SHP77 treated with DMSO at 0.1 percent for 48 hours (cell line): ENCODE measurements around the gene MTMR2.
"Not testable (repeated sequence)": the region's sequence is repeated elsewhere in the genome, so short reads cannot be mapped to it uniquely, and the experiment has no call there.

Experiments
- DNase-seq: peaks from one replicate; lab custom pipeline; 2025; lab: John Stamatoyannopoulos, UW

MTMR2 gene

DNA sequence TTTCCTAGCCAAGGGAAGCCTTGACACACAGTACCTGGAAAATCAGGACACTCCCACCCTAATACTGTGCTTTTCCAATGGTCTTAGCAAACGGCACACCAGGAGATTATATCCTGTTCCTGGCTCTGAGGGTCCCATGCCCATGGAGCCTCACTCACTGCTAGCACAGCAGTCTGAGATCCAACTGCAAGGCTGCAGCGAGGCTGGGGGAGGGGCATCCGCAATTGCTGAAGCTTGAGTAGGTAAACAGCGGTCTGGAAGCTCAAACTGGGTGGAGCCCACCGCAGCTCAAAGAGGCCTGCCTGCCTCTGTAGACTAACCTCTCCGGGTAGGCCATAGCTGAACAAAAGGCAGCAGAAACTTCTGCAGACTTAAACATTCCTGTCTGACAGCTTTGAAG, 117.4 kb downstream of the MTMR2 start:
- DNase-seq, result not testable (repeated sequence)

DNA sequence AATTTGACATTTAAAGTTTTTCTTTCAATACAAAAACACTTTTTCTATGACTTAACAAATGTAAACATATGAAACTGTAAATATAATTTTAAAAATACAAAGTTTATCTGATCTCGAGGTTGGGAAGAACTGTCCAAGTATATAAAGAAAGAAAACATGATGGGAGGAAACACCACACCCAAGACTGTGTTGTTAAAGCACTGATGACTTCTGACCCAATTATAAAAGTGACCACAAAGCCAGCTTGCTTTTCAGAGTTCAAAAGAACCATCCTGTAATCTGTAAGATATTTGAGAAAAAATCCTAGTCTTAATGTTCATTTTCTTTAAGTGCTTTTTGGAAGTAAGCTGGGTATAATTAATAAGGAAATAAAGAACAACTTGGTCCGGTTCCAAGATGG, 118.0 kb downstream of the MTMR2 start:
- DNase-seq, result no peak

DNA sequence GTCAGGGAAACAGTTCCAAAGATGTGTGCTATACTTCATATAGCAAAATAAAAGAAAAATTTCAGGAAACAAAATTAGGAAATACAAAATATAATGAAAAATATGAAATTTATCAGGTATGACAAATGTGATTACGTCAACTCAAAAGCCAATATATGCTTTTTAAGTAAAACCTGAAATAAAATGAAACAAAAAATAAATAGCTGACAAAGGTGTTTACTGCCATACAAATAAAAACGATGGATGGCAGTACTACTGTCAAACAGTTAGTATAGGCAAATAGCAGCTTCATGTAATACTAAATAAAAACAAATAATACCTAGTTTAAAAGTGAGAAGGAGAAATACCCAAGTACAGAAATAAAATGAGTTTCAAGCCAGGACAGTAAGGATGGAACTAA, 119.9 kb downstream of the MTMR2 start:
- no peak for DNase-seq

DNA sequence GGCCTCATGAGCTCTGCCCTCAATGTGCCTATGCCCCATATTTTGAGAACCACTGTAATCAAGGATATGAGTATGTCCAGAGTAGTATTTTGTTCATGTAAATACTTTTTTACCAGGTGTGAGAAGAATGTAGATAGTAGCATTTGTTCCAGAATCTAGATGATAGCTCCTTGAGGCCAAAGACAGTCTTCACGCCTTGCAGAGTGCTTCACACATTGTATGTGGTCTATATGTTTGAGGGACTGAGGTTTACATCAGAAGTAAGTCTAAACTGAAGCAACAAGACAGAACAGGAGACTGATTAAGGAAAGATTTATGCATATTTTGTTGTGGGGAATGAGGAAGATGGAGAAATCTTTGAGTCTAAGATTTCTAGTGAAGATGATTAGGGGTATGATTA, 121.1 kb downstream of the MTMR2 start:
- no peak for DNase-seq

DNA sequence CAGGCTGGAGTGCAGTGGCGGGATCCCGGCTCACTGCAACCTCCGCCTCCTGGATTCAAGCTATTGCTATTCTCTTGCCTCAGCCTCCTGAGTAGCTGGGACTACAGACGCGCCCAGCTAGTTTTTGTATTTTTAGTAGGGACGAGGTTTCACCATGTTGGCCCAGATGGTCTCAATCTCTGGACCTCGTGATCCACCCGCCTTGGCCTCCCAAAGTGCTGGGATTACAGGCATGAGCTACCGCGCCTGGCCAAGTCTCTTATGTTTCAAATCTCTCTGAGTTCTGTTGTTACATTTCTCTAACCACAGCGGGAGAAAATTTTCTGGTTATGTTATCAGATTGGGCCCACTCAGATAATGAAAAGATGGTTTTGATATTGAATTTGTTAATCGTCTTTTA, 123.5 kb downstream of the MTMR2 start:
- DNase-seq, result no peak

DNA sequence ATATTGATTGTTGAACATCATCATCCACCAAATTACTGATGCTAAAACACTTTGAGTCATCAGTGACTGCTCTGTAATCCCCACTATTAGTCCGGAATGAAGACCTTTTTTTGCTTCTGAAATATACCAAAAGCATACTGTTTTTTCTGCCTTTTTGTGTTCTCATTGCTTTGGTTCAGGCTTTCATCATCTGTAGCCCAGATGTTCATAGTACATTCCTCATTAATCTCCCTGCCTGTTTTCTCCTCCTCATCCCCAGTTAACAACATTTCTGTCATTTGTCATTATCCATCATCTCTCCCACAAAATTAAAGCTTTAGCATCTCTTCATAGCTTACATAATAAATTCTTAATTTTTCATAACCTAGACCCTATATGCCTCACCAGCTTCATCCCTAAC, 124.4 kb downstream of the MTMR2 start:
- no peak for DNase-seq

DNA sequence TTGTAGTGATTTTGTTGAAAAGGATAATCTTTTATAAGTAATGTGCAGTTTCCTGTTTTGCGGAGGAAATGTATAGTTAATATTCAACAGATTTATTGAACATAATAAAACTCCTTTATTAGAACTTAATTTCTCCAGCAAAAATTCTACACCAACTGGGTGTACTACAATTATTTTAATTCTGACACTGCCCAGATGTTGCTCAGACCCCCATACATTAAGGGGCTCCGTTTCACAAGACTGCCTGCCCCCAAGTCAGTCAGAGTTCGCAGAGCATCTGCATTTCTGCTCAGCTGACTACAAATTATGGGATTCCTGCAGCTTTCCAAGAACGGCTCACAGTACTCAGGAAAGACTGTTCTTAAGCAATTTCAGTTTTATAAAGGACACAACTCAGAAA, 127.4 kb downstream of the MTMR2 start:
- no peak for DNase-seq

DNA sequence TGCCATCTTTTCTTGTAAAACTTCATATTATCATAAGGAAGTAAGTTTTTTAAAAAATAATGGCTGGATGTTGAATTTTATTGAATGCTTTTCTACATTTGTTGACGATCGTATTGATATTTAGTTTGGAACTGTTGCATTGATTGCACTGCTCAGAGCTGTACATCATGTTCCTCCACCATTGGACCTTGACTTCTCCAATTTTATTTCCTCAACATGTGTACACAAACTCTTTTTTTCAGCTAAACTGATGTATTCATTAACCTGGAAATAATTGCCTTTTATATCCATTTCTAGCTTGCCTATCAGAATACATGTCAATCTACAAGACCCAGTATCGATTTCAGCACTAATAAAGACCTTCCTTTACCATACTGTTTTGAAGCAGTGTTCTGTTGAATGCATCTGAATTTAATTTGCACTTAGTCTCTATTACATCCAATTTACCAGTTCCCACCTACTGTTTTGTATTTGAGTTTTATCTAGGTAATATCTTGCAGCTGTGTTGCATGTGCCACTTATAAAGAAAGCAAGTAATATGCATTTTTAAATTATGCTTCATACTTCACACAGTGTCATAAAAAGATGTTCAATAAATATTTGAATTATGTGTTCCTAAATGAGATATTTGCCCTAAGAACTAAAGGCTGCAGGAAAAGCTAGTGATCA, 128.1 kb downstream of the MTMR2 start:
- no peak for DNase-seq

DNA sequence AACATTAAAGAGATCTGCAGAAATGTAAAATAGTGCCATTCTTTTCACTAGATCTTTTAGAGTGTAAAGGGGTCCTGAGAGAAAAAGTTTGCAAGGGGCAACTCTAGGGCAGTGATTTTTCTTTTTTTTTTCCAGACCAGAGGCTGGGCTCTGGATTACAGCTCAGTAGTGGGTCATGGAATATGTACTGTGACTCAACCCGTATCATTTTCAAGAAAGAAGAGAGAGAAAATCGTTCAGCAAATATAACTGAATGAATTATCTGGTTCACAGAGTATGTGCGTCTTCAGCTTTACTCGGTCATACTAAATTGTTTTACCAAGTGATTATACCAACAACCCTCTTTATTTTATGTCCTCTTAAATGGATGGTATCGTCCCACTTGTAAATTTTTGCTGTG, 129.8 kb downstream of the MTMR2 start:
- no peak for DNase-seq

DNA sequence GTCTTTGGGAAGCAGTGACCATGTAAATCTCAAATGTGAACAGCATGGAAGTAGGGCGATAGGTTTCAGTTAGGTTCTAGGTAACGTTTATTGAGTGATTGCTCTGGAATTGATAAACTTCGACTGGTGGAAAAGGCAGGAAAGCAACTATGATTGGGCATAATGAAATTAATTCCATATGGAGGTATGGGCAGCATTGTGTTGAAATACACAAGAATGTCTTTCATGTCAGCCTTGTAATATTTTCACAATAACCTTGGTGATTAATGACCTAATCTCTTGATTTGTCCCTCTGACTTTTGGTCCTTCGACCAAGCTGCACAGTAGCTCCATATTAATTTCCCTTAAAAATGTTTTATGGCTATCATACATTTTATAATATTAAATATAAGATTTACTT, 130.8 kb downstream of the MTMR2 start:
- no peak for DNase-seq

DNA sequence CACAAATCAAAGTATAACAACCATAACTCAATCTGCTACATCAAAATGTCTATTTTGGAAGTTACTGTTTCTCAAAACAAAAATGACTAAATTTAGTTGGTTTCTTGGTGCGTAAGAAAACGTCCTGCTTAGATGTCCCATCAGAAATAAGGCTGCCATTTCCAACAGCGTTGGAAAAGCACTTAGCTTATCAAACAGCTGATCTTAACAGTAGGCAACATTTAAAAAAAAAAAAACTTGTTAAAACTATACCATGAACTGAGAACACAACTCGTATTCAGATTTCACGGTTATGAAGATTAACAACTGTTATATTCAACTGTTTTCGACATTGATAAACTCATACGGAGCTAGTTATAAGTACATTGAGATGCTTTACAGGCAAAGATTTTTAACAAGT, 131.2 kb downstream of the MTMR2 start:
- no peak for DNase-seq

DNA sequence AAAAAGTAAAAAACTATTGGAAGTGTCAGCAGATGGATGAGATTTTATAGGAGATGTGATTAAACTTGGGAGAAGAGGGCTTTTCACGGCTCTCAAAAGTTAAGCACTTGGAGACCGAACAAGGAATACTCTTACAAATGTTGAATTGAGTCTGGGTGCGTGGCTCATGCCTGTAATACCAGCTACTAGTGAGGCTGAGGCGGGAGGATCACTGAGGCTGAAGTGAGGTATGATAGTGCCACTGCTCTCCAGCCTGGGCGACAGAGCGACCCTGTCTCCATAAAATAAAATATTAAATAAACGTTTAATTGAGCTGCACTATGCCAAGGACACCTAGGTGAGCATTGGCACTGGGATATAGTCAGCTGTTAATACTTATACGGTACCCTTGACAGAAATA, 131.7 kb downstream of the MTMR2 start:
- no peak for DNase-seq

DNA sequence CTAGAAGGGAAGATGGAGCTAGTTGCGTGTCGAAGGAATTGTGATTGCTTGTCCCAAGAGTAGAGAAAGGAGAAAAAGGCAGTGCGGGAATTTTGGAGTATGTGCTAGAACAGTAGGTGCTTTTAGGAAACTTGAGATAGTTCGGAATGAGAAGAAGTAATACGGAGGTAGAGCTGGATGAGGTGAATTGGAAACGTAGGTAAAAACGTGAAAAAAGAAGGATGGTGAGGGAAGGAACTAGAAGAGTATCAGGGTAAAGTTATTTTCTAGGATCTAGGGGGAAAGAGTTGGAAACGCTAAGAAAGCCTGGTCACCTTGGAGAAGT, 132.2 kb downstream of the MTMR2 start:
- no peak for DNase-seq

DNA sequence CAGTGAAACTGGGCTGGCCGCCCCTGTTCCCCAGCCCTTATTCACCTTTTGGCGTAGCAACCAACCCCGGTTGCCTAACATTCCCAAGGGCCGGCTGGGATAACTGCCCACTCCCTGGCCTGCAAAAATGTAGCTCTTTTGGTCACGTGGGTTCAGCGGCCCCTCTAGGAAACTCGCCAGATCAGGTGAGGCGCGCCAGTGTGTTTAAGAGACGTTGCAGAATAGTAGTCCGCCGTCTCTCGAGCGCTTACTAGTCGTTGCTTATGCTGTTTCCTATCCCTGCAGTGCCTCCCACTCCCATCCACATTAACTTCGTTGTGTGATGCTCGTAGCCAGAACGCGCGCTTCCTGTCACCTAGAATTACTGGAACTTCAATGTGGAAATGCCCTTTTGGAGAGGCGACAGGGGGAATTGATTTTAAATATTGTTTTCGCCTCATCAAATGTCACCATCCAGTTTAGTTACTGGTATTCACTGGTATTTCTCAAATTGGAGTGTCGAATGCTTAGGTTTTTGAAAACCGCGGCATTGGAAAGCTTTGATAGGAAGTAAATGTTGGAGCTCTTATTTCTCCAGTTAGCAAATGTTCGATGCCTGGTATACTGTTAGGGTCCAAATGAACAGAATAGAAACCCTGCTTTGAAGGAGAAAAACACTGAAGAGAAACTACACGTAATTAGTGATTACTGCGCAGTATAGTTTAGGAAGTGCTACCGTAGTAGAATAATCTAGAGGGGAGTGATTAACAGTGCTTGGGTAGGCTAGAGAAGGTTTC, 132.8 kb downstream of the MTMR2 start:
- DNase-seq, result peak; percentile 67

DNA sequence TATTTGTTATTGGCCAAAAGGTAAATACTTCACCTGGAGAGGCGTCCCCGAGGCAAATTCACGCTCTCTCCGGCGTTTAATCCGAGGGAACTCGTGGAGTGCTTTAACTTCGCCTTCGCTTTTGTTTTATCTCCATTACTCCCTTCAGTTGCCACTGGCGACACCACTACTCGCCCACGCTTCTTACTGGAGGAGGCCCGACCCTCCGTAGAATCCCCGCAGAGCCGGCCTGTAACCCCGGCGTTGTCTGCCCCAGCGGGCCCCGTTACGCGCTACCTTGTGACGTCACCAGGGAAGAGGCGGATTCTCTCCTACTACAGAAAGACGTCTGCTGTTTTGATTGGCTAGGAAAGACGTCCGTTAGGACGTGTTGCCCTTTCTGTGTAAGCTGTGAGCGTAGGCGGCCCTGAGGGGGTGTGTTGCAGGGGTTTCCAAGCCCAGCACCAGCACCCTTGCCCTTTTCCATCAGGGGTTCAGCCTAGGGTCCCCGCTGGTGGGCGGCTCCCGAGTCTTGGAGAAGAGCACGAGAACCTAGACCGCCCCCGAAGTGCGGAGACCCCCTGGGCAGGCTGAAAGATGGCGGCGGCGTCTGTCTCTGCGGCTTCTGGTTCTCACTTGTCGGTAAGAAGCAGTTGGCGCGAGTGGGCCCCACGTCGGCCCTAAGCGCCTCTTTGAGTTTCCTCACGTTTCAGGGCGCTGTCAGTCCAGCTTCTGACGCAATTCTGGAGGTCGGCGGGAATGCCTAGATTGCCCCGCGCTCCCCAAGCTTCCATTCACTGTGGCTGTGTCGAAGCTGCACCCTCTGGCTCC, 133.6 kb downstream of the MTMR2 start, which contains the start of gene CEP57:
Gene CEP57 (plus strand): TSS at position 376 of the 810 bp plus-strand sequence. CDS start 201 bp downstream, at position 577.
- DNase-seq, result peak; percentile 91

DNA sequence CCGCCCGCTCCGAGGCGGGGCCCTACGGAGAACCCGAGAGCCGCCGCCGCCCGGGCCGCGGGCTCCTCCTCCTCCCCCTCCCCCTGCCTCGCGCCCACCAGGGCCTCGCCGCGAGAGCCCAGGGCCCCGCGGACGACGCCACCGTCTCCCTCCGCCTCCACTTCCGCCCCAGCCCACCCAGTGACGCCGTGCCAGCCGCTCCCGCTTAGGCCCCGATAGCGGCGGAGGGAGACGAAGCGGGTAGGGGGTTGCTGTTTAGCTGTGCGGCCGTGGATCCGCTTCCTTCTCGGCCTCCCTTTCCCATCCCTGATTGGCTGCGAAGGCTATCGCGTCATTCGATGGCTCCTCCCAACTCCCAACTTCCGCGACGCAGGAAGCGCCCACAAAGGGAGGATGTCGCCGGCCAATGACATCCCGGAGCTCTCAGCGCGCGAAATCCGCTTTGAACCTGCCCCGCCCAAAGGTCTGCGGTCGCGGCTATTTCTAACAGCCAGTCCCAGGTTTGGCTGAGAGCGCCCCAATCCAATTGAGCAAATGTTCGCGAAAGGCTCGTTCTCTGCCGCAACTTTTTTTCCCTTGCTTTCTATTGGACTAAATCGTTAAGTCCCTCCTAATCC, 134.3 kb downstream of the MTMR2 start, which contains the start of gene FAM76B:
Gene FAM76B (minus strand): TSS at position 277 of the 617 bp plus-strand sequence. CDS start 304 bp downstream, outside the sequence.
- peak; percentile 93 for DNase-seq

DNA sequence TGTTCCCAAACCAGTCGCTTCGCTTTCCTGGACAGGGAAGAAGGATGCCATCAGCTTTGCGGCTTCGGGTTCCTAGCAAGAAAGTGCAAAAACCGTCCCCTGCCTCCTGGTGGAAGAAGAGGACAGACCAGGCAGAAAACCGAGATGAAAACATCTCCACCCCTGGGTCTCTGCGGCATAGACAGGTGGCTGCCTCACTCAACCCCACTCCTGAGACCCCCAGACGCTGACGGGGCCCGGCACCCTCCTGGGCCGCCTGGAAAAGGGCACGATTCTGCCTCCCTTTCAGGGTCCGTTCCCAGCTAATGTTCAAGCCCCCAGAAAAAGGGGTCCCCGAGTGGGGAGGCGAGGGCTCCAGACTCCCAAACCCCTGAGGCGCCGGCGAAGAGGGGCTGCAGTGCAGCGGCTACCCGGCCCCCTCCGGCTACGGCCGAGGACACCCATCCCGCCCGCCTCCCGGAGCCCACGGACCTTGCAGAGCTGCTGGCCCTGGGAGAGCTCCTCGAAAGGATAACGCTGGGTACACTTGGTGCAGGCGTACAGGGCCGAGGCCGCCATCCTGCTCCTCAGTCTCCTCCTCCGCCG, 134.9 kb downstream of the MTMR2 start:
- DNase-seq, result no peak
